Sigmoid colon (tissue), 7 donors: Measurements from ENCODE around the gene ADORA2A. TPM values are rescaled to one million over a fixed set of nuclear protein-coding genes. Genes with fewer than 3 reads are reported as not detected.

ENCODE experiments used
- DNase-seq: peaks from one replicate; pipeline ENCODE4 v3.0.0-alpha.2; 2019
- H3K27ac ChIP-seq, 4 donors: fragments of 200-600 bp; sonication (generic); one replicate each; pipeline ENCODE4 v1.5.1; 2016 to 2019; ENCODE audit warnings: mild to moderate bottlenecking in 1 of 4
- H3K27me3 ChIP-seq, 3 donors: fragments of 200-600 bp; sonication (generic); one replicate each; pipeline ENCODE4 v1.5.1; 2019; ENCODE audit warnings: mild to moderate bottlenecking in 1 of 3
- H3K36me3 ChIP-seq, 4 donors: fragments of 200-600 bp; sonication (generic); one replicate each; pipeline ENCODE4 v1.5.1; 2016 to 2019
- H3K4me1 ChIP-seq, 4 donors: fragments of 200-600 bp; sonication (generic); one replicate each; pipeline ENCODE4 v1.5.1; 2017 to 2019
- H3K4me3 ChIP-seq, 4 donors: fragments of 200-600 bp; sonication (generic); one replicate each; pipeline ENCODE4 v1.5.1; 2017 to 2019; ENCODE audit warnings: mild to moderate bottlenecking in 2 of 4, moderate library complexity in 1 of 4
- H3K9me3 ChIP-seq, 4 donors: fragments of 200-600 bp in 3 of 4; sonication (generic) in 3 of 4; one replicate each; pipeline versions ENCODE4 v1.5.1 to v1.6.1; 2013 to 2019
- EP300 ChIP-seq, 4 donors: sonication (generic); formaldehyde crosslinking; IDR thresholded peaks; one replicate each; pipeline ENCODE4 v1.6.1; 2017; ENCODE audit warnings: antibody characterized with exemption in 4 of 4
- POLR2A ChIP-seq, 2 donors: fragments of 450-650 bp; IDR thresholded peaks; one replicate each; pipeline ENCODE4 v1.6.1; 2016; ENCODE audit warnings: antibody characterized with exemption in 2 of 2, mild to moderate bottlenecking in 2 of 2, moderate library complexity in 2 of 2
- POLR2AphosphoS5 ChIP-seq, 4 donors: sonication (generic); formaldehyde crosslinking; IDR thresholded peaks; one replicate each; pipeline ENCODE4 v1.6.1; 2017; ENCODE audit warnings: antibody characterized with exemption in 4 of 4
- WGBS, 2 donors: extraction: QIAGEN DNeasy Blood & Tissue Kit; methylation state at CpG; one replicate each; pipeline ENCODE4 v1.1.7; 2013; 5-methylcytosine and 5-hydroxymethylcytosine counted together
- intact Hi-C: fragments of 100-400 bp; cut with DNase I; formaldehyde crosslinking; loops from one replicate; pipeline ENCODE4 v1.15.1; 2023
- polyA plus RNA-seq, 3 donors: library from polyadenylated mRNA; stranded (reverse); fragments of 200-250 nt; gene quantifications; one replicate each; pipeline ENCODE4 v1.2.3, GENCODE V29; 2013
- total RNA-seq, 4 donors: library from RNA; depleted of rRNA; stranded (reverse); fragments of >200 nt; gene quantifications; one replicate each; pipeline ENCODE4 v1.1.0, GENCODE V29; 2016
- TF ChIP-seq, protein P1 (sequence below), 4 experiments: fragments of 450-650 bp in 3 of 4; fragments of 200-600 bp in 1 of 4; IDR thresholded peaks; one replicate each; pipeline ENCODE4 v1.5.1; 2016 to 2019; ENCODE audit warnings: antibody characterized with exemption in 4 of 4, mild to moderate bottlenecking in 3 of 4, moderate library complexity in 2 of 4
- donor health status: healthy with polysubstance abuse.
- donor health status: Bipolar disorder and iron deficiency.
- donor health status: healthy.

The ADORA2A gene
- total and polyA plus RNA-seq, 7 donors: 1.2 to 9.3 (median 3.0) TPM

DNA sequence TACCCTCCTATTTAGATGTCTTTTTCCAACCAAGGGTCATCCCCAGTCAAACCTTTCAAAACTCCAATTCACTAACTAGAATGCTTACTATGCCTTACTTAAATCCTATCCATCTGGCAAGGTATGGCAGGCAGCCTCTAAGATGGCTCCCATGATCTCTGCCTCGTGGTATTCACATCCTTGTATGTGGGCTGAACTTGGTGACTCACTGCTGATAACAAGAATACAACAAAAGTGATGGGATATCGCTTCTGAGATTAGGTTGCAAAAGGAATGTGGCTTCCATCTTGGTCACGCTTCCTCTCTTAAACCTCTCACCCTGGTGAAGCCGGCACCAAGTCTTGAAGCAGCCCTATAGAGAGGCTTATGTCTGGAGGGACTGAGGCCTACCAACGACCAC is 38.2 kb downstream of the ADORA2A start:
- no peaks in the 10 kb centered on the region for H3K9me3 ChIP-seq
- intact Hi-C loops: no loop called here

GRCh38 chr22:24465975-24466374 is 38.6 kb downstream of the ADORA2A start:
- Histone ChIP-seq H3K4me3 (no peak overlapping the region), H3K9me3 (no peaks in the 10 kb centered on the region), H3K4me1 (peaks cover 0 to 18% (median 15%) of the 10 kb centered on the region in 4 donors), H3K36me3 (no peaks in the 10 kb centered on the region), H3K27ac (peak overlapping the region in 2 of 4 donors; percentile 16 to 54), H3K27me3 (no peaks in the 10 kb centered on the region)
- intact Hi-C loops: no loop called here
- no peak for DNase-seq
- TF ChIP-seq, protein P1, sequence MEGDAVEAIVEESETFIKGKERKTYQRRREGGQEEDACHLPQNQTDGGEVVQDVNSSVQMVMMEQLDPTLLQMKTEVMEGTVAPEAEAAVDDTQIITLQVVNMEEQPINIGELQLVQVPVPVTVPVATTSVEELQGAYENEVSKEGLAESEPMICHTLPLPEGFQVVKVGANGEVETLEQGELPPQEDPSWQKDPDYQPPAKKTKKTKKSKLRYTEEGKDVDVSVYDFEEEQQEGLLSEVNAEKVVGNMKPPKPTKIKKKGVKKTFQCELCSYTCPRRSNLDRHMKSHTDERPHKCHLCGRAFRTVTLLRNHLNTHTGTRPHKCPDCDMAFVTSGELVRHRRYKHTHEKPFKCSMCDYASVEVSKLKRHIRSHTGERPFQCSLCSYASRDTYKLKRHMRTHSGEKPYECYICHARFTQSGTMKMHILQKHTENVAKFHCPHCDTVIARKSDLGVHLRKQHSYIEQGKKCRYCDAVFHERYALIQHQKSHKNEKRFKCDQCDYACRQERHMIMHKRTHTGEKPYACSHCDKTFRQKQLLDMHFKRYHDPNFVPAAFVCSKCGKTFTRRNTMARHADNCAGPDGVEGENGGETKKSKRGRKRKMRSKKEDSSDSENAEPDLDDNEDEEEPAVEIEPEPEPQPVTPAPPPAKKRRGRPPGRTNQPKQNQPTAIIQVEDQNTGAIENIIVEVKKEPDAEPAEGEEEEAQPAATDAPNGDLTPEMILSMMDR (IDR thresholded peaks at IDR 0.05): no peak
- TF ChIP-seq POLR2A (IDR thresholded peaks at IDR 0.05) (no peak), EP300 (IDR thresholded peaks at IDR 0.05) (no peak), POLR2AphosphoS5 (IDR thresholded peaks at IDR 0.05) (no peak)
- WGBS, 2 donors: 67 to 98% methylated on average over 3 of the region's 3 CpGs

More for the DNA sequence above, 38.2 kb downstream of the ADORA2A start:
- TF ChIP-seq POLR2A (IDR thresholded peaks at IDR 0.05) (no peak), EP300 (IDR thresholded peaks at IDR 0.05) (no peak), POLR2AphosphoS5 (IDR thresholded peaks at IDR 0.05) (no peak)
- TF ChIP-seq, protein P1 (IDR thresholded peaks at IDR 0.05): no peak
- no peak overlapping the region for H3K4me3 ChIP-seq
- peaks cover 0 to 18% (median 15%) of the 10 kb centered on the region in 4 donors for H3K4me1 ChIP-seq
- no peaks in the 10 kb centered on the region for H3K36me3 ChIP-seq
- no peaks in the 10 kb centered on the region for H3K27me3 ChIP-seq
- no peak overlapping the region for H3K27ac ChIP-seq
- DNase-seq: no peak
- WGBS, 2 donors: 76 to 82% methylated on average over 5 of the region's 5 CpGs

DNA sequence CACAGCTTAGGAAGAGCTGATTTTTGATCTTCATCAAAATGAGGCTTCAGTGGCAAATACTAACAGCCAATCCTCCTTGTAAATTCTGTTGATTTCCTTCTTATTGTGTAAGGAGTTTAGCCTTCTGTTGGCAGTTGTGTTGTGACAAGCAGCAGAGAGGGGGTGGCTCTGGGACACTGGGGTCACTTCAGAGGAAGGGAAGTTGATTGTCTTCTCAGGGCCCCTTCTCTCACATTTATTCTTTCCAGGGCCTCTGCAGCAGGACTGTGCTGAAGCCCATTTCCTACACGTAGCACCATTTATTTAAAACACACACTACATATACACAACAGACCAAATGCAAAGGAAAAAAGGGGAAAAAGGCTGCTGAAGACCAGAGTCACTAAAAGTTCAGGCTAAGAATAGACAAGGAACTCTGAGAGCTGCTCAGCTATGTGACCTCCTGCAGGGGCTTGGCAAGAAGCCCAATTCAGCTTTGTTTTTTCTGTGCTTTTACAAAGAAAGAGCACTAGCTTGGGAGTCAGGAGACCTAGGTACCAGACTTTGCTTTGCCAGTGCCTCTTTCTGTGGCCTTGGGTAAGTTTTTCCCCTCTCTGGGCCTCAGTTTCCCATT is 39.4 kb downstream of the ADORA2A start:
- Histone ChIP-seq H3K27ac (peak overlapping the region; percentile 2 to 54 (median 20)), H3K36me3 (no peaks in the 10 kb centered on the region), H3K9me3 (no peaks in the 10 kb centered on the region), H3K4me3 (no peak overlapping the region), H3K27me3 (no peaks in the 10 kb centered on the region), H3K4me1 (peaks cover 0 to 18% (median 15%) of the 10 kb centered on the region in 4 donors)
- no peak for DNase-seq
- WGBS, 2 donors: 45 to 94% methylated on average over 1 of the region's 1 CpG
- TF ChIP-seq, protein P1 (IDR thresholded peaks at IDR 0.05): no peak
- TF ChIP-seq EP300 (IDR thresholded peaks at IDR 0.05): no peak
- TF ChIP-seq POLR2AphosphoS5 (IDR thresholded peaks at IDR 0.05): no peak
- no peak for TF ChIP-seq POLR2A (IDR thresholded peaks at IDR 0.05)
- intact Hi-C loops: no loop called here

GRCh38 chr22:24467340-24467739 is 39.9 kb downstream of the ADORA2A start:
- peaks cover 0 to 18% (median 15%) of the 10 kb centered on the region in 4 donors for H3K4me1 ChIP-seq
- no peak overlapping the region for H3K4me3 ChIP-seq
- WGBS, 2 donors: 70 to 72% methylated on average over 2 of the region's 2 CpGs
- no peaks in the 10 kb centered on the region for H3K27me3 ChIP-seq
- H3K27ac ChIP-seq: peak overlapping the region in 2 of 4 donors; percentile 2 to 54
- H3K9me3 ChIP-seq: no peaks in the 10 kb centered on the region
- no peak for TF ChIP-seq POLR2A (IDR thresholded peaks at IDR 0.05)
- no peak for TF ChIP-seq POLR2AphosphoS5 (IDR thresholded peaks at IDR 0.05)
- TF ChIP-seq, protein P1 (IDR thresholded peaks at IDR 0.05): no peak
- no peak for TF ChIP-seq EP300 (IDR thresholded peaks at IDR 0.05)
- H3K36me3 ChIP-seq: no peaks in the 10 kb centered on the region
- intact Hi-C loops: no loop called here
- no peak for DNase-seq
